HEK293 (cell line): ENCODE measurements around the gene SPRR2A.

Experiments
- CTCF ChIA-PET: fragments of 350-600 bp; formaldehyde crosslinking; extraction: SDS; loops from one replicate; lab custom pipeline; 2021; ENCODE audit warnings: antibody characterized with exemption; lab: Yijun Ruan, JAX
- POLR2A ChIA-PET: fragments of 300-600 bp; formaldehyde crosslinking; extraction: SDS; loops from one replicate; lab custom pipeline; 2020; ENCODE audit warnings: antibody characterized with exemption, inconsistent platforms; lab: Yijun Ruan, JAX
- H3K27ac ChIP-seq: fragments of 200-500 bp; sonication (Bioruptor generic); 2 replicates; pipeline ENCODE4 v1.5.1; 2014; ENCODE audit warnings: low read depth, low read length, control low read depth, inconsistent platforms; ENCODE audit errors: extremely low read depth
- H3K36me3 ChIP-seq, 2 experiments: fragments of 200-500 bp in 1 of 2; sonication (Bioruptor generic) in 1 of 2; 1 replicate in 1 of 2; 2 replicates in 1 of 2; pipeline ENCODE4 v1.5.1; 2014 to 2017; ENCODE audit warnings: inconsistent platforms in 2 of 2, low read length in 2 of 2; ENCODE audit not compliant: control insufficient read depth in 2 of 2, insufficient read depth in 1 of 2
- H3K4me1 ChIP-seq: fragments of 200-500 bp; sonication (Bioruptor generic); 2 replicates; pipeline ENCODE4 v1.5.1; 2014; ENCODE audit warnings: mild to moderate bottlenecking, low read length, inconsistent platforms; ENCODE audit not compliant: control insufficient read depth, insufficient read depth
- H3K4me3 ChIP-seq: 2 replicates; pipeline ENCODE4 v1.5.1; 2011; ENCODE audit warnings: low read depth, mild to moderate bottlenecking, control low read depth, low read length, moderate library complexity
- H3K9me3 ChIP-seq: fragments of 200-500 bp; sonication (Bioruptor generic); 2 replicates; pipeline ENCODE4 v1.5.1; 2014; ENCODE audit warnings: low read depth, low read length, inconsistent platforms; ENCODE audit not compliant: control insufficient read depth, insufficient read depth
- BCL11B ChIP-seq: fragments of 450-650 bp; formaldehyde crosslinking; IDR thresholded peaks from 2 replicates; pipeline ENCODE4 v1.5.1; 2016; ENCODE audit warnings: low read depth, missing biosample characterization, missing genetic modification characterization
- GFI1B ChIP-seq: fragments of 450-650 bp; formaldehyde crosslinking; IDR thresholded peaks from 2 replicates; pipeline ENCODE4 v1.5.1; 2016; ENCODE audit warnings: missing biosample characterization, missing genetic modification characterization
- OVOL3 ChIP-seq: fragments of 450-650 bp; formaldehyde crosslinking; IDR thresholded peaks from 2 replicates; pipeline ENCODE4 v1.5.1; 2016; ENCODE audit warnings: missing biosample characterization, missing genetic modification characterization
- PATZ1 ChIP-seq: fragments of 450-650 bp; formaldehyde crosslinking; IDR thresholded peaks from 2 replicates; pipeline ENCODE4 v1.5.1; 2016; ENCODE audit warnings: missing biosample characterization, missing genetic modification characterization
- SP3 ChIP-seq: fragments of 450-650 bp; formaldehyde crosslinking; IDR thresholded peaks from 2 replicates; pipeline ENCODE4 v1.5.1; 2016; ENCODE audit warnings: missing biosample characterization, missing genetic modification characterization
- ZBTB10 ChIP-seq: fragments of 450-650 bp; formaldehyde crosslinking; IDR thresholded peaks from 2 replicates; pipeline ENCODE4 v1.5.1; 2016; ENCODE audit warnings: missing biosample characterization, missing genetic modification characterization
- ZFP37 ChIP-seq: fragments of 450-650 bp; formaldehyde crosslinking; IDR thresholded peaks from 2 replicates; pipeline ENCODE4 v1.5.1; 2016; ENCODE audit warnings: missing biosample characterization, missing genetic modification characterization
- ZNF132 ChIP-seq: fragments of 450-650 bp; formaldehyde crosslinking; IDR thresholded peaks from 2 replicates; pipeline ENCODE4 v1.5.1; 2017; ENCODE audit warnings: missing biosample characterization, missing genetic modification characterization, borderline replicate concordance
- ZNF148 ChIP-seq: fragments of 450-650 bp; formaldehyde crosslinking; IDR thresholded peaks from 2 replicates; pipeline ENCODE4 v1.5.0; 2017; ENCODE audit warnings: missing biosample characterization, missing genetic modification characterization, borderline replicate concordance
- ZNF214 ChIP-seq: fragments of 450-650 bp; formaldehyde crosslinking; IDR thresholded peaks from 2 replicates; pipeline ENCODE4 v1.5.1; 2017; ENCODE audit warnings: missing biosample characterization, mild to moderate bottlenecking, missing genetic modification characterization, borderline replicate concordance
- ZNF26 ChIP-seq: fragments of 450-650 bp; formaldehyde crosslinking; IDR thresholded peaks from 2 replicates; pipeline ENCODE4 v1.5.1; 2016; ENCODE audit warnings: missing biosample characterization, missing genetic modification characterization
- ZNF510 ChIP-seq: fragments of 450-650 bp; formaldehyde crosslinking; IDR thresholded peaks from 2 replicates; pipeline ENCODE4 v1.5.1; 2018; ENCODE audit warnings: mild to moderate bottlenecking, missing genetic modification characterization, missing biosample characterization; ENCODE audit not compliant: insufficient replicate concordance
- ZNF513 ChIP-seq: fragments of 450-650 bp; IDR thresholded peaks from 2 replicates; pipeline ENCODE4 v1.5.1; 2018; ENCODE audit warnings: missing biosample characterization, missing genetic modification characterization
- ZNF549 ChIP-seq: fragments of 450-650 bp; IDR thresholded peaks from 2 replicates; pipeline ENCODE4 v1.5.1; 2018; ENCODE audit warnings: missing biosample characterization, missing genetic modification characterization, mild to moderate bottlenecking, inconsistent platforms, moderate library complexity
- ZNF621 ChIP-seq: fragments of 450-650 bp; formaldehyde crosslinking; IDR thresholded peaks from 2 replicates; pipeline ENCODE4 v1.5.1; 2017; ENCODE audit warnings: missing biosample characterization, missing genetic modification characterization
- ZNF792 ChIP-seq: fragments of 450-650 bp; formaldehyde crosslinking; IDR thresholded peaks from 2 replicates; pipeline ENCODE4 v1.5.1; 2016; ENCODE audit warnings: missing biosample characterization, missing genetic modification characterization
- ZNF837 ChIP-seq: fragments of 450-650 bp; formaldehyde crosslinking; IDR thresholded peaks from 2 replicates; pipeline ENCODE4 v1.5.1; 2016; ENCODE audit warnings: missing biosample characterization, missing genetic modification characterization

SPRR2A gene

GRCh38 chr1:153072806-153073726, 15.8 kb upstream of the SPRR2A start (continued):
- no peak for TF ChIP-seq PATZ1 (tag by site-specific recombination)
- TF ChIP-seq ZNF26 (tag by site-specific recombination) = no peak

- Histone ChIP-seq H3K4me3 (no peak within 1 kb of the TSS), H3K9me3 (no peaks in the 10 kb centered on the region), H3K4me1 (no peaks in the 10 kb centered on the region), H3K36me3 (no peaks in the 10 kb centered on the region), H3K27ac (no peak within 1 kb of the TSS)
- POLR2A ChIA-PET = no interaction called here
- TF ChIP-seq ZNF549 (tag by site-specific recombination) (no peak), ZNF510 (tag by site-specific recombination) (no peak), BCL11B (no peak), ZNF132 (tag by site-specific recombination) (no peak), ZBTB10 (no peak), OVOL3 (tag by site-specific recombination) (no peak), ZNF148 (tag by site-specific recombination) (no peak), GFI1B (tag by site-specific recombination) (no peak), ZNF621 (tag by site-specific recombination) (no peak), ZNF513 (no peak), ZFP37 (tag by site-specific recombination) (no peak), ZNF792 (tag by site-specific recombination) (no peak), ZNF837 (tag by site-specific recombination) (no peak), SP3 (tag by site-specific recombination) (no peak), ZNF214 (tag by site-specific recombination) (no peak)
- CTCF ChIA-PET = no interaction called here
These were observed 14.2 kb upstream of the SPRR2A start, which contains the start of gene SPRR2B for GRCh38 chr1:153071511-153071910. TSS of gene SPRR2B (minus strand) at chr1:153071611. CDS start at chr1:153070839, 772 bp downstream.
